Adrenal gland (tissue), 12 donors: ENCODE measurements around the gene FREY1. TPM values are rescaled to one million over a fixed set of nuclear protein-coding genes. Genes with fewer than 3 reads are reported as not detected.

ENCODE experiments used
- DNase-seq, 7 donors: peaks; one replicate each; pipeline ENCODE4 v3.0.0-alpha.2; 2019 to 2020
- H3K27ac ChIP-seq, 5 donors: fragments of 200-600 bp; sonication (generic) in 4 of 5; 1 replicate in 3 of 5; 2 replicates in 2 of 5; pipeline versions ENCODE4 v1.5.1 to v1.8.0; 2016 to 2020; ENCODE audit warnings: mild to moderate bottlenecking in 1 of 5
- H3K27me3 ChIP-seq: fragments of 200-600 bp; 2 replicates; pipeline ENCODE4 v1.8.0; 2021
- H3K36me3 ChIP-seq, 2 donors: fragments of 200-600 bp; replicated peaks in 1 of 2; 1 replicate in 1 of 2; 2 replicates in 1 of 2; pipeline versions ENCODE4 v1.5.1 to v1.8.0; 2018 to 2022
- H3K4me1 ChIP-seq, 2 donors: fragments of 200-600 bp; replicated peaks in 1 of 2; 1 replicate in 1 of 2; 2 replicates in 1 of 2; pipeline versions ENCODE4 v1.5.1 to v1.8.0; 2018 to 2021
- H3K4me3 ChIP-seq, 4 donors: fragments of 200-600 bp; sonication (generic) in 3 of 4; one replicate each; pipeline ENCODE4 v1.5.1; 2016 to 2018
- H3K9me3 ChIP-seq, 3 donors: fragments of 200-600 bp; sonication (generic) in 1 of 3; replicated peaks in 1 of 3; 1 replicate in 2 of 3; 2 replicates in 1 of 3; pipeline versions ENCODE4 v1.5.1 to v1.8.0; 2016 to 2021
- CTCF ChIP-seq, 6 experiments: fragments of 450-650 bp in 4 of 6; fragments of 200-600 bp in 2 of 6; sonication (generic) in 1 of 6; IDR thresholded peaks; 1 replicate in 5 of 6; 2 replicates in 1 of 6; pipeline versions ENCODE4 v1.5.1 to v1.8.0; 2016 to 2021; ENCODE audit warnings: antibody characterized with exemption in 6 of 6, mild to moderate bottlenecking in 2 of 6, moderate library complexity in 1 of 6
- POLR2A ChIP-seq, 2 donors: fragments of 450-650 bp; IDR thresholded peaks; one replicate each; pipeline ENCODE4 v1.6.1; 2017; ENCODE audit warnings: antibody characterized with exemption in 2 of 2, mild to moderate bottlenecking in 2 of 2, moderate library complexity in 1 of 2
- WGBS, 4 donors: extraction: QIAGEN DNeasy Blood & Tissue Kit in 2 of 4; methylation state at CpG; one replicate each; pipeline versions ENCODE4 v1.1.5 to v1.1.7; 2013 to 2017; 5-methylcytosine and 5-hydroxymethylcytosine counted together
- intact Hi-C, 2 donors: fragments of 100-400 bp; cut with DNase I; formaldehyde crosslinking; loops; one replicate each; pipeline versions ENCODE4 v1.14.1 to v1.15.0; 2022 to 2023
- polyA plus RNA-seq, 3 donors: library from polyadenylated mRNA; stranded (reverse); fragments of 200-250 nt in 2 of 3; fragments of 350-450 nt in 1 of 3; fragmentation: Illumina TruSeq in 1 of 3; extraction: RNeasy Lipid Tissue Mini Kit (QIAGEN cat#74804) in 1 of 3; gene quantifications; one replicate each; pipeline ENCODE4 v1.2.3, GENCODE V29; 2013 to 2014
- total RNA-seq, 9 donors: library from RNA; depleted of rRNA in 4 of 9; stranded (reverse); fragments of >200 nt in 4 of 9; fragments of 120-200 nt in 1 of 9; fragmentation: NEBNext Ultra II Directional in 1 of 9; extraction: Animal tissue kit (Norgen Biotek cat#: 25700) in 1 of 9; gene quantifications; one replicate each; pipeline versions ENCODE4 v1.1.0 to v1.2.4, GENCODE V29; 2013 to 2023
- donor health status: healthy with polysubstance abuse.
- donor health status: Bipolar disorder and iron deficiency.
- donor health status: DM: yes; HTN: yes; CAD: no.
- donor health status: DM: no; HTN: no; CAD: no.
- donor health status: DM: no; HTN: no; CAD: no.
- donor health status: DM: yes; HTN: yes; CAD: no.

FREY1 gene
- total and polyA plus RNA-seq, 12 donors = 0.30 to 1.2 (median 0.79) TPM; not detected in 5

DNA sequence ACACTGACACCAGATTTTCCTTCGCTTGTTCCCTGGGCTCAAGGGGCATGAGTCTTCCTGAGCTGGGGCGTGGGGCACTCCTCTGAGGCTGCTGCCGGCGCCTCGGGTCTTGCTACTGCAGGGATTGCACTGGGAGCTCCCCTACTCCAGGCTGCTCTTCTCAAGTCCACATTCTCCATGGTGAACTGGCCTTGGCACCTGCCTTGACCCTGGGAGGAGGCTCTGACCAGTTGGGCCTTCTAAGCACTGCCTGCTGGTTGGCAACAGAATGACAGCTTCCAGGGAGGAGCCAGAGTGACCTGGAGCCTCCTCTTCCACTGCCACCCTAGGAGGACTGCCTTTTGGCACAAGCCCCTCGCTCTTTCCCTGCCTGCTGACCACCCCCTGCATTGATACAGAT, 9.5 kb downstream of the FREY1 start:
- TF ChIP-seq CTCF (IDR thresholded peaks at IDR 0.05) (peak in 1 of 6 experiments; percentile 13), POLR2A (IDR thresholded peaks at IDR 0.05) (no peak)
- H3K27me3 ChIP-seq = no peaks in the 10 kb centered on the region
- peaks cover 13 to 22% of the 10 kb centered on the region in 2 donors for H3K4me1 ChIP-seq
- H3K36me3 ChIP-seq = peaks cover 0 to 2% of the 10 kb centered on the region in 2 donors
- H3K9me3 ChIP-seq = no peaks in the 10 kb centered on the region
- H3K27ac ChIP-seq = peak overlapping the region in 1 of 5 donors; percentile 18
- no peak overlapping the region for H3K4me3 ChIP-seq
- 84 to 92% (median 89%) methylated on average over 2 to 6 of the region's 6 CpGs for WGBS, 4 donors
- intact Hi-C loops = no loop called here
- no peak for DNase-seq

GRCh38 chr11:45896422-45896984, 10.6 kb downstream of the FREY1 start:
- Histone ChIP-seq H3K36me3 (no peaks in the 10 kb centered on the region), H3K4me3 (no peak overlapping the region), H3K4me1 (peaks cover 13 to 20% of the 10 kb centered on the region in 2 donors), H3K27me3 (no peaks in the 10 kb centered on the region), H3K27ac (peak overlapping the region in 1 of 5 donors; percentile 38), H3K9me3 (no peaks in the 10 kb centered on the region)
- peak in 1 of 7 donors; percentile 81 for DNase-seq
- no peak for TF ChIP-seq CTCF (IDR thresholded peaks at IDR 0.05)
- TF ChIP-seq POLR2A (IDR thresholded peaks at IDR 0.05) = peak in 1 of 2 donors; percentile 15
- whole genome bisulfite sequencing, 4 donors = 18 to 28% (median 19%) methylated on average over 8 to 19 of the region's 19 CpGs
- intact Hi-C loops = no loop called here

GRCh38 chr11:45895553-45896259, 11.4 kb downstream of the FREY1 start:
- Histone ChIP-seq H3K27ac (peak overlapping the region in 1 of 5 donors; percentile 38), H3K27me3 (no peaks in the 10 kb centered on the region), H3K4me1 (peaks cover 9 to 12% of the 10 kb centered on the region in 2 donors), H3K36me3 (no peaks in the 10 kb centered on the region), H3K4me3 (no peak overlapping the region), H3K9me3 (no peaks in the 10 kb centered on the region)
- intact Hi-C loops = no loop called here
- TF ChIP-seq POLR2A (IDR thresholded peaks at IDR 0.05) (no peak), CTCF (IDR thresholded peaks at IDR 0.05) (no peak)
- DNase-seq = no peak
- WGBS, 4 donors = 90 to 98% (median 93%) methylated on average over 5 to 8 of the region's 8 CpGs

GRCh38 chr11:45894555-45895247, 12.4 kb downstream of the FREY1 start:
- Histone ChIP-seq H3K27ac (no peak overlapping the region), H3K9me3 (no peaks in the 10 kb centered on the region), H3K4me1 (peaks cover 5 to 8% of the 10 kb centered on the region in 2 donors), H3K27me3 (no peaks in the 10 kb centered on the region), H3K4me3 (no peak overlapping the region), H3K36me3 (no peaks in the 10 kb centered on the region)
- 79 to 86% (median 82%) methylated on average over 5 to 6 of the region's 6 CpGs; no CpG with 5 or more reads in 1 of the 4 donors for WGBS, 4 donors
- intact Hi-C loops = no loop called here
- DNase-seq = no peak
- TF ChIP-seq POLR2A (IDR thresholded peaks at IDR 0.05) = no peak
- TF ChIP-seq CTCF (IDR thresholded peaks at IDR 0.05) = no peak
